Mucosa of rectum (tissue), 2 donors: ENCODE data around the gene EFNB3.

ENCODE experiments used
- H3K27ac ChIP-seq, 2 donors: one replicate each; pipeline ENCODE4 v1.7.0; 2013; ENCODE audit warnings: inconsistent platforms in 2 of 2, low read depth in 2 of 2, low read length in 2 of 2
- H3K27me3 ChIP-seq, 2 donors: one replicate each; pipeline ENCODE4 v1.7.0; 2013; ENCODE audit warnings: low read length in 2 of 2; ENCODE audit not compliant: control insufficient read depth in 2 of 2, insufficient read depth in 2 of 2
- H3K36me3 ChIP-seq, 2 donors: one replicate each; pipeline ENCODE4 v1.7.0; 2013; ENCODE audit warnings: low read length in 2 of 2; ENCODE audit not compliant: control insufficient read depth in 2 of 2, insufficient read depth in 2 of 2
- H3K4me1 ChIP-seq, 2 donors: one replicate each; pipeline ENCODE4 v1.7.0; 2013; ENCODE audit warnings: low read length in 2 of 2, mild to moderate bottlenecking in 1 of 2; ENCODE audit not compliant: control insufficient read depth in 2 of 2, insufficient read depth in 2 of 2
- H3K4me3 ChIP-seq, 2 donors: one replicate each; pipeline ENCODE4 v1.7.0; 2013; ENCODE audit warnings: low read length in 2 of 2
- H3K9ac ChIP-seq, 2 donors: one replicate each; pipeline ENCODE4 v1.7.0; 2013; ENCODE audit warnings: low read length in 2 of 2, low read depth in 1 of 2, mild to moderate bottlenecking in 1 of 2
- H3K9me3 ChIP-seq, 2 donors: one replicate each; pipeline ENCODE4 v1.7.0; 2013; ENCODE audit warnings: low read length in 2 of 2; ENCODE audit not compliant: control insufficient read depth in 2 of 2
- donor health status: healthy.
- donor health status: Normal muscosa, but diverticular disease.

The EFNB3 gene

GRCh38 chr17:7700510-7700909 is 4.5 kb upstream of the EFNB3 start:
- Histone ChIP-seq H3K27ac (no peak overlapping the region), H3K4me3 (no peak overlapping the region), H3K4me1 (peaks cover 0 to 4% of the 10 kb centered on the region in 2 donors), H3K36me3 (peaks cover 6 to 7% of the 10 kb centered on the region in 2 donors), H3K9ac (no peak overlapping the region), H3K27me3 (peaks cover 3 to 19% of the 10 kb centered on the region in 2 donors), H3K9me3 (no peaks in the 10 kb centered on the region)

GRCh38 chr17:7701681-7702080 is 3.3 kb upstream of the EFNB3 start:
- Histone ChIP-seq H3K27ac (no peak overlapping the region), H3K4me1 (peaks cover 0 to 4% of the 10 kb centered on the region in 2 donors), H3K36me3 (peaks cover 3 to 7% of the 10 kb centered on the region in 2 donors), H3K27me3 (peaks cover 13 to 29% of the 10 kb centered on the region in 2 donors), H3K4me3 (no peak overlapping the region), H3K9ac (no peak overlapping the region), H3K9me3 (no peaks in the 10 kb centered on the region)

DNA sequence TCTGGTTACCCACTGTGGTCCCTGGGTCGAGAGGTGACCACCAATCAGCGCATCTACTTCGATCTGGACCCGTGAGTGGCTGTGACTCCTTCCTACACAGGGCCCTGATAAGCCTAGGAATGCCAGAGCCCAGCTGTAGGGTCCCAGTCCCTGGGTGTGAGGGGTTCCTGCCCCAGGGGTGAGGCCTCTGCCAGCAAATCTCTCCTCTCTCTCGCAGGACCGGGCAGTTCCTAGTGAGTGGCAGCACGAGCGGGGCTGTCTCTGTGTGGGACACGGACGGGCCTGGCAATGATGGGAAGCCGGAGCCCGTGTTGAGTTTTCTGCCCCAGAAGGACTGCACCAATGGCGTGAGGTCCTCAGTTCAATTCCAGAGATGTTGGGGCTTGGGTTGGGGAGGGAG is 2.2 kb upstream of the EFNB3 start:
- H3K27ac ChIP-seq, result no peak overlapping the region
- H3K9me3 ChIP-seq, result no peaks in the 10 kb centered on the region
- no peak overlapping the region for H3K4me3 ChIP-seq
- peaks cover 3 to 7% of the 10 kb centered on the region in 2 donors for H3K36me3 ChIP-seq
- H3K9ac ChIP-seq, result no peak overlapping the region
- H3K4me1 ChIP-seq, result peaks cover 0 to 4% of the 10 kb centered on the region in 2 donors
- peaks cover 18 to 40% of the 10 kb centered on the region in 2 donors for H3K27me3 ChIP-seq

DNA sequence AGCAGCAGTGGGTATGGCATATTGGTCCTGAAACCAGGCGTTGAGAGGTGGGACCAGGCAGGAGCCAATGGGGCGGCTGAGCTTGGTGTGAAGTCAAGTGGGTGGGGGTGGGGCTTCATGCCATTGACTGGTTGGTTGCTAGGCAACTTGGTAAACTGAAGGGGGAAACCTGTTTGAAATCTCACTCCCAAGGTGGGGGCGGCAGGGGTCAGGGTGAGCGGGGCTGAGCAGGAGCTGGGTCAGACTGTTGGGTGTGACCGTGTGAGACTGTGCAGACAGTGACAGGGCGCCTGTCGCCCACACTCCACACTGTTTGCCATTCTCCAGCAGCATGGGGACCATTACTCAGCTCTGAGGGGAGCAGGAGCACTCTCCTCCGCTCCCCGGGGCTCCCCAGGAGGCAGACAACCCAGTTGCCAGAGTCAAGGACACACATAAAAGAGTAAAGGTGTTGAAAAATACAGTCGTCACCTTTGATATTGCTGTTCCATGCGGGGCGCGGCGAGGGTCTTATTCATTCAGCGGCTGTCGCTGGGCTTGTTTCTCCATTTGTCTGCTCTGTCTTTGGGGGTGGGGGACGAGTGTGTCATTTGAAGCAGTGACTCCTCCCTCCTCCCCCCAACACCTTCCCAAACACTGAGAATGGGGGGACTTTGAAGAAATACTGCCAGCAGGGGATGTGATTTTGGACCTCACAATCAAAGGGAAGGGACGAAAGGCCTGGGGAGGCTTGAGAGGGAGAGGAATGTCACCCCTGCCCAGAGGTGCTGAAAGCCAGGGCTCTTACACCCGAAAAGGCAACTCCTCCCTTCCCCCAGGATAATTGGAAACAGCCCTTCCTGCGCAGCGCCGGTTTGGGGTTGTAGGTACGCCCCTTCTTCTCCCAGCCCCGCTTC is 1.2 kb upstream of the EFNB3 start:
- H3K9ac ChIP-seq, result no peak overlapping the region
- no peak overlapping the region for H3K4me3 ChIP-seq
- no peaks in the 10 kb centered on the region for H3K9me3 ChIP-seq
- H3K27ac ChIP-seq, result no peak overlapping the region
- H3K36me3 ChIP-seq, result peaks cover 3 to 7% of the 10 kb centered on the region in 2 donors
- peaks cover 18 to 42% of the 10 kb centered on the region in 2 donors for H3K27me3 ChIP-seq
- H3K4me1 ChIP-seq, result peaks cover 0 to 4% of the 10 kb centered on the region in 2 donors

- no peak overlapping the region for H3K9ac ChIP-seq
- no peaks in the 10 kb centered on the region for H3K9me3 ChIP-seq
- peaks cover 3 to 7% of the 10 kb centered on the region in 2 donors for H3K36me3 ChIP-seq
- peaks cover 18 to 42% of the 10 kb centered on the region in 2 donors for H3K27me3 ChIP-seq
- H3K4me3 ChIP-seq, result peak overlapping the region in 1 of 2 donors; percentile 39
- peaks cover 0 to 4% of the 10 kb centered on the region in 2 donors for H3K4me1 ChIP-seq
- H3K27ac ChIP-seq, result no peak overlapping the region
These were observed 560 bp downstream of the EFNB3 start for GRCh38 chr17:7705269-7706255.

DNA sequence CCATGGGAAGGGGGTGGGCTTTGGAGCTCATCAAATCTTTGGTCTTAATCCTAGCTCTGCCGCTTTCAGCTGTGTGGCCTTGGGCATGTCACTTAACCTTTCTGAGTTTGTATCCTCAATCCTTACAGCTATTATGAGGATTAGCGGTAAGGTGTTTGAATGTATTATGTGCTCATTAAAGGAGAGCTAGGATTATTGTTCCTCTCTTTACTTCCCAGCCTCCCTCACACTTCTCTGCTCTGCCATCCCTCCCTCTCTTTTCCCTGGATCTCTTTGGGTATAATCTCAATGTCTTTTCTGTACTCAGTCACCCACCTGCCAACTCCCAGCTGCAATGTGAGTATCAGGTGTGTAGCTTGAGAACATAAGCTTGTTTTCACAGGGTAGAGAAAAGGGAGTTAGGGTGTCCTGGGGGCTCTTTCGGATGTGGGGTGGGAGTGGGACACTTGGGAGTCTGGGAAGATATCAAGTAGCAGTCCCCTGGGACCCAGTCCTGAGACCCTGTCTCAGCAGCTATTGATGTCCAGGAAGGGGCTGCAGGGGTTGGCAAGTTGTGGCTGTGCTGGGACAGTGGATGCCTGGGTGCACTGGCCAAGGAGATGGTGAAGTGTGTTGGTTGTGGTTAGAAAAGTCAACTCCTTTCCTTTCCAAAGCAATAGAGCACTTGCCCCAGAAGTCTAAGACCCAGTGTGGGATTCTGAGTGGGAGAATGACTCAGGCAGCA is 1.8 kb downstream of the EFNB3 start:
- Histone ChIP-seq H3K9ac (no peak overlapping the region), H3K27me3 (peaks cover 26 to 47% of the 10 kb centered on the region in 2 donors), H3K36me3 (peaks cover 0 to 3% of the 10 kb centered on the region in 2 donors), H3K4me1 (peaks cover 0 to 4% of the 10 kb centered on the region in 2 donors), H3K9me3 (no peaks in the 10 kb centered on the region), H3K4me3 (no peak overlapping the region), H3K27ac (no peak overlapping the region)

GRCh38 chr17:7707446-7707845 is 2.4 kb downstream of the EFNB3 start:
- Histone ChIP-seq H3K9me3 (no peaks in the 10 kb centered on the region), H3K4me1 (peaks cover 0 to 4% of the 10 kb centered on the region in 2 donors), H3K27me3 (peaks cover 31 to 53% of the 10 kb centered on the region in 2 donors), H3K4me3 (no peak overlapping the region), H3K36me3 (peaks cover 0 to 3% of the 10 kb centered on the region in 2 donors), H3K9ac (no peak overlapping the region), H3K27ac (no peak overlapping the region)

- Histone ChIP-seq H3K36me3 (peaks cover 0 to under 1% of the 10 kb centered on the region in 2 donors), H3K27me3 (peaks cover 35 to 57% of the 10 kb centered on the region in 2 donors), H3K4me1 (peaks cover 0 to 4% of the 10 kb centered on the region in 2 donors), H3K4me3 (no peak overlapping the region), H3K9ac (no peak overlapping the region), H3K9me3 (no peaks in the 10 kb centered on the region), H3K27ac (no peak overlapping the region)
These were observed 3.1 kb downstream of the EFNB3 start for GRCh38 chr17:7707858-7708750.

- Histone ChIP-seq H3K36me3 (no peaks in the 10 kb centered on the region), H3K4me3 (no peak overlapping the region), H3K9ac (no peak overlapping the region), H3K27me3 (peaks cover 42 to 58% of the 10 kb centered on the region in 2 donors), H3K9me3 (no peaks in the 10 kb centered on the region), H3K27ac (no peak overlapping the region), H3K4me1 (peaks cover 0 to 4% of the 10 kb centered on the region in 2 donors)
These were observed 4.0 kb downstream of the EFNB3 start for GRCh38 chr17:7709031-7709430.
